ENCODE measurements around the gene LBR. TPM values are rescaled to one million over a fixed set of nuclear protein-coding genes. Genes with fewer than 3 reads are reported as not detected.

The LBR gene
- total RNA-seq, 4 donors from 2014 or later = 16.5 to 19.8 (median 18.5) TPM

DNA sequence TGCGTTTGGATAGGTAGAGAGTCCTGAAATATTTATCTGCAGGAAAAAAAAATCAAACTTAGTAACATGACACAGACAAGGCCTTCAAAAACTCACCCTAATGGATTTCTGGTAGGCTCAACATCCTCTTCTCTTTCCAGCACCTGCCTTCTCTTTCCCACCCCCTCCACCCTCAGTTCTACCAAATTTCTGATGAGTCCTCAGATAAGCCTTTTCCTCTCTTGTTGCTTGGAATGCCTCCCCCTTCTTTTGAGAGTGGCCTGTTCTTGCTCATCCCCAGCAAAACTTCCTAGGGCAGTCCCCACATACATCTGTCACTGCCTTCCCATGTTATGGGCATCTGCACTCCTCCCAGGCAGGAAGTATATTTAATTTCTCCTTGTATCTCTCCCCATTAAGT lies 7.6 kb upstream of the LBR start:
- Histone ChIP-seq H3K4me1 (no peaks in the 10 kb centered on the region), H3K27ac (no peak overlapping the region), H3K27me3 (no peaks in the 10 kb centered on the region), H3K4me3 (no peak overlapping the region), H3K36me3 (no peaks in the 10 kb centered on the region), H3K9me3 (no peaks in the 10 kb centered on the region)
- TF ChIP-seq, protein P1, sequence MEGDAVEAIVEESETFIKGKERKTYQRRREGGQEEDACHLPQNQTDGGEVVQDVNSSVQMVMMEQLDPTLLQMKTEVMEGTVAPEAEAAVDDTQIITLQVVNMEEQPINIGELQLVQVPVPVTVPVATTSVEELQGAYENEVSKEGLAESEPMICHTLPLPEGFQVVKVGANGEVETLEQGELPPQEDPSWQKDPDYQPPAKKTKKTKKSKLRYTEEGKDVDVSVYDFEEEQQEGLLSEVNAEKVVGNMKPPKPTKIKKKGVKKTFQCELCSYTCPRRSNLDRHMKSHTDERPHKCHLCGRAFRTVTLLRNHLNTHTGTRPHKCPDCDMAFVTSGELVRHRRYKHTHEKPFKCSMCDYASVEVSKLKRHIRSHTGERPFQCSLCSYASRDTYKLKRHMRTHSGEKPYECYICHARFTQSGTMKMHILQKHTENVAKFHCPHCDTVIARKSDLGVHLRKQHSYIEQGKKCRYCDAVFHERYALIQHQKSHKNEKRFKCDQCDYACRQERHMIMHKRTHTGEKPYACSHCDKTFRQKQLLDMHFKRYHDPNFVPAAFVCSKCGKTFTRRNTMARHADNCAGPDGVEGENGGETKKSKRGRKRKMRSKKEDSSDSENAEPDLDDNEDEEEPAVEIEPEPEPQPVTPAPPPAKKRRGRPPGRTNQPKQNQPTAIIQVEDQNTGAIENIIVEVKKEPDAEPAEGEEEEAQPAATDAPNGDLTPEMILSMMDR (IDR thresholded peaks at IDR 0.05 in 4 of 5, conservative IDR thresholded peaks at IDR 0.05 in 1 of 5) = no peak
- no peak for TF ChIP-seq POLR2A (IDR thresholded peaks at IDR 0.05)
- intact Hi-C loops (cut with DNase I; ENCODE audit: low total_unique reads) (no loop called here), in situ Hi-C loops (cut with MboI; ENCODE audit: low sequenced_read_pairs in 4 of 4) (no loop called here)
- DNase-seq (no peak), ATAC-seq (no peak)

DNA sequence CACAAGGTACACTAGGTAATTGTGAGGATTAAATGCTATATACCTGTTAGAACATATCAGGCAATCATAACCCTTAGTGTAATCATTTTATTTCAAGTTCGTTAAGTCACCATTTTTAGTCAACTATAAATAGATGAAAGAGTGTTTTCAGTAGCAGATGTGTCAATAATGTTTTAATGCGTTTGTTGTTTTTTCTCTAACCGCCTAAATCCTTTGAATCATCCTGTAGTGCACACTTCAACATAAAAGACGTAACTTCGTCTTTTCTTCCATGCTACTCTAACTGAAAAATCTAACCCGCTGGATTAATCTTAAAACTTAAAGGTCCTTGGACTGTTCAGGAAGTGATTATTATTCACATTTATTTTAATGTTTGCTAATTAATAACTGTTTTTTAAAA lies 7.2 kb upstream of the LBR start:
- Histone ChIP-seq H3K27ac (no peak overlapping the region), H3K9me3 (no peaks in the 10 kb centered on the region)
- TF ChIP-seq, protein P1 (IDR thresholded peaks at IDR 0.05 in 4 of 5, conservative IDR thresholded peaks at IDR 0.05 in 1 of 5) = no peak
- TF ChIP-seq POLR2A (IDR thresholded peaks at IDR 0.05) = no peak

DNA sequence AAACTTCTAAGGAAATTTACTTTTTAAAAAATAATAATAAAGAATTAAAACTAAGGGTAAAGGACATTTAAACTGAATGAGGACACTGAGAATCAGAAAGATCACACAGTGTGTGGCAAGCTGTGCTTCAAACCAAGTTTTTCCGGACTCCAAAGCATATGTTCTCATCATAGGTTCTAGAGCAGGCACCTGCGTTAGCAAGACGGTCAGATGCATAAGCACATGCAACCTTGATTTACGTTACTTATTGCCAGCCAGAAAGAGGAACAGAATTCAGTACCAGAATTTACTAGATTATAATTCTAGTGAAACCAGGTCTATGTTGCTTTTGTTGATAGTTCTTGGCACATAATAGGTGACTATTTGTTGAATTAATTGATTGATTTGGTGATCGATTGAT lies 6.2 kb upstream of the LBR start:
- in situ Hi-C loops (cut with MboI; ENCODE audit: low sequenced_read_pairs in 4 of 4) = no loop called here
- H3K27me3 ChIP-seq = no peaks in the 10 kb centered on the region
- no peaks in the 10 kb centered on the region for H3K36me3 ChIP-seq
- H3K4me1 ChIP-seq = peaks cover 0 to 3% of the 10 kb centered on the region in 2 donors
- H3K4me3 ChIP-seq = no peak overlapping the region
- no peak overlapping the region for H3K27ac ChIP-seq
- H3K9me3 ChIP-seq = no peaks in the 10 kb centered on the region
- ATAC-seq (no peak), DNase-seq (no peak)
- intact Hi-C loops (cut with DNase I; ENCODE audit: low total_unique reads) = no loop called here
- TF ChIP-seq POLR2A (IDR thresholded peaks at IDR 0.05) = no peak

More for the DNA sequence above, 7.2 kb upstream of the LBR start:
- no peak for DNase-seq
- no peaks in the 10 kb centered on the region for H3K27me3 ChIP-seq
- no peak overlapping the region for H3K4me3 ChIP-seq
- no peaks in the 10 kb centered on the region for H3K4me1 ChIP-seq
- no peaks in the 10 kb centered on the region for H3K36me3 ChIP-seq
- no peak for ATAC-seq
- in situ Hi-C loops (cut with MboI; ENCODE audit: low sequenced_read_pairs in 4 of 4) (no loop called here), intact Hi-C loops (cut with DNase I; ENCODE audit: low total_unique reads) (no loop called here)

DNA sequence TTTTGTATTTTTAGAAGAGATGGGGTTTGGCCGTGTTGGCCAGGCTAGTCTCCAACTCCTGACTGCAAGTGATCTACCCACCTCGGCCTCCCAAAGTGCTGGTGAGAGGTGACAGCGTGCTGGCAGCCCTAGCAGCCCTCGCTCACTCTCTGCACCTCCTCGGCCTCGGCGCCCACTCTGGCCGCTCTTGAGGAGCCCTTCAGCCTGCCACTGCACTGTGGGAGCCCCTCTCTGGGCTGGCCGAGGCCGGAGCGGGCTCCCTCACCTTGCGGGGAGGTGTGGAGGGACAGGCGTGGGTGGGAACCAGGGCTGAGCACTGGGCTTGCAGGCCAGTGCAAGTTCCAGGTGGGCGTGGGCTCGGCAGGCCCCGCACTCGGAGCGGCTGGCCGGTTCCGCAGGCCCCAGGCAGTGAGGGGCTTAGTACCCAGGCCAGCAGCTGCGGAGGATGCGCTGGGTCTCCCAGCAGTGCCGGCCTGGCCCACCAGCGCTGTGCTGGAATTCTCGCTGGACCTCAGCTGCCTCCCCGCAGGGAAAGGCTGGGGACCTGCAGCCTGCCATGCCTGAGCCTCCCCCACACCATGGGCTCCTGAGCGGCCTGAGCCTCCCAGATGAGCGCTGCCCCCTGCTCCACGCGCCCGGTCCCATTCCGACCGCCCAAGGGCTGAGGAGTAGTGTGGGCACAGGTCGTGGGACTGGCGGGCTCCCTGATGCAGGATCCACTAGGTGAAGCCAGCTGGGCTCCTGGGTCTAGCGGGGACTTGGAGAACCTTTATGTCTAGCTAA lies 3.4 kb upstream of the LBR start:
- intact Hi-C loops (cut with DNase I; ENCODE audit: low total_unique reads) (no loop called here), in situ Hi-C loops (cut with MboI; ENCODE audit: low sequenced_read_pairs in 4 of 4) (no loop called here)
- DNase-seq (no peak), ATAC-seq (no peak)
- H3K4me1 ChIP-seq = peaks cover 6 to 12% of the 10 kb centered on the region in 2 donors
- H3K4me3 ChIP-seq = no peak overlapping the region
- H3K9me3 ChIP-seq = no peaks in the 10 kb centered on the region
- no peak for TF ChIP-seq POLR2A (IDR thresholded peaks at IDR 0.05)
- TF ChIP-seq, protein P1 (IDR thresholded peaks at IDR 0.05 in 4 of 5, conservative IDR thresholded peaks at IDR 0.05 in 1 of 5) = no peak
- H3K27me3 ChIP-seq = no peaks in the 10 kb centered on the region
- no peaks in the 10 kb centered on the region for H3K36me3 ChIP-seq
- H3K27ac ChIP-seq = no peak overlapping the region

DNA sequence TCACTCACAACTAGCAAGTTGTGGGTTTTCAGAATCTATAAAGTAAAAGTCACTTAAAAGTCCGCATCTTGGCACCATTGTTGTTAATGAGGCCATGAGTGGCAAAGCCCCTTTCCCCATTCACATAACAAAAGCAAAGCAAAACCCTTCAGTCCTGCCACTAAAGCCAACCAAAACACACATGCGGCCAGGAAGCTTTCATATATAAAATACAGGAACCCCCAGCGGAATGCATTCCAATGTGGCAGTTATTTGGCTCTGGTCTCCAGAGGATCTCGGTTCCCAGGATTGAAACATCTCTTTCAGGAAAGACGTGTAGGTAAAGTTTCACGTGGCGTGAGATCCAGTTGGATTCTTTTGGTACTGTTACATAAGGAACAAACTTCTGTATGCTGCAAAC lies 2.5 kb upstream of the LBR start:
- Histone ChIP-seq H3K27ac (no peak overlapping the region), H3K36me3 (no peaks in the 10 kb centered on the region), H3K27me3 (no peaks in the 10 kb centered on the region), H3K4me3 (no peak overlapping the region), H3K4me1 (peaks cover 13 to 22% of the 10 kb centered on the region in 2 donors), H3K9me3 (no peaks in the 10 kb centered on the region)
- ATAC-seq (no peak), DNase-seq (no peak)
- intact Hi-C loops (cut with DNase I; ENCODE audit: low total_unique reads) = no loop called here
- TF ChIP-seq, protein P1 (IDR thresholded peaks at IDR 0.05 in 4 of 5, conservative IDR thresholded peaks at IDR 0.05 in 1 of 5) = no peak
- TF ChIP-seq POLR2A (IDR thresholded peaks at IDR 0.05) = no peak
- in situ Hi-C loops (cut with MboI; ENCODE audit: low sequenced_read_pairs in 4 of 4) = no loop called here

Data from gastrocnemius medialis (tissue), 4 donors.